WTC11 (cell line): ENCODE data around the gene LHX2. TPM values are rescaled to one million over a fixed set of nuclear protein-coding genes. Genes with fewer than 3 reads are reported as not detected.

Experiments used
- ATAC-seq: fragments of 200-7000 bp; cut with Tn5 transposase; 2 replicates; pipeline ENCODE4 v1.10.0; 2021; ENCODE audit warnings: mild to moderate bottlenecking, moderate library complexity
- CTCF ChIA-PET: fragments of 300-600 bp; sonication (Branson Sonifier 250); formaldehyde crosslinking; loops from one replicate; lab custom pipeline; 2021; ENCODE audit warnings: antibody characterized with exemption; lab: Charles Lee
- POLR2A ChIA-PET: fragments of 350-600 bp; sonication (Branson Sonifier 250); formaldehyde crosslinking; loops from one replicate; lab custom pipeline; 2021; ENCODE audit warnings: antibody characterized with exemption; lab: Charles Lee
- DNase-seq: peaks from one replicate; pipeline ENCODE4 v3.0.0; 2021; ENCODE audit warnings: low spot score
- H3K27ac Mint-ChIP-seq: 2 replicates; pipeline ENCODE4 v1.8.0; 2021; ENCODE audit warnings: mixed read lengths
- H3K27me3 Mint-ChIP-seq: 2 replicates; pipeline ENCODE4 v1.8.0; 2021; ENCODE audit warnings: low read depth, mild to moderate bottlenecking, moderate library complexity, mixed read lengths
- H3K36me3 Mint-ChIP-seq: 2 replicates; pipeline ENCODE4 v1.8.0; 2021; ENCODE audit warnings: mixed read lengths
- H3K4me1 Mint-ChIP-seq: 2 replicates; pipeline ENCODE4 v1.8.0; 2022; ENCODE audit warnings: mixed read lengths
- H3K4me3 Mint-ChIP-seq: 2 replicates; pipeline ENCODE4 v1.8.0; 2021; ENCODE audit warnings: mild to moderate bottlenecking, moderate library complexity, mixed read lengths
- H3K9me3 Mint-ChIP-seq: 2 replicates; pipeline ENCODE4 v1.8.0; 2021; ENCODE audit warnings: mixed read lengths
- ATF2 ChIP-seq: sonication (generic); formaldehyde crosslinking; IDR thresholded peaks from 2 replicates; pipeline ENCODE4 v1.8.1; 2022; ENCODE audit warnings: low read depth, missing genetic modification reagents, borderline replicate concordance
- CTCF ChIP-seq: fragments of 200-600 bp; IDR thresholded peaks from 2 replicates; pipeline ENCODE4 v1.8.0; 2022; ENCODE audit warnings: antibody characterized with exemption
- E2F4 ChIP-seq: sonication (generic); formaldehyde crosslinking; IDR thresholded peaks from 2 replicates; pipeline ENCODE4 v1.8.1; 2022; ENCODE audit warnings: low read depth, mild to moderate bottlenecking, moderate library complexity, missing genetic modification reagents, borderline replicate concordance
- ESRRA ChIP-seq: sonication (generic); formaldehyde crosslinking; IDR thresholded peaks from 2 replicates; pipeline ENCODE4 v1.8.1; 2022; ENCODE audit warnings: mild to moderate bottlenecking, missing genetic modification reagents, borderline replicate concordance
- FOXK1 ChIP-seq: sonication (generic); formaldehyde crosslinking; IDR thresholded peaks from 2 replicates; pipeline ENCODE4 v1.8.0; 2022; ENCODE audit warnings: mild to moderate bottlenecking, moderate library complexity, missing genetic modification reagents
- HMGA2 ChIP-seq: fragments of 250-450 bp; sonication (Bioruptor Pico); IDR thresholded peaks from 2 replicates; pipeline ENCODE4 v1.4.0; 2021; ENCODE audit warnings: mild to moderate bottlenecking, moderate library complexity
- MAX ChIP-seq: sonication (generic); formaldehyde crosslinking; IDR thresholded peaks from 2 replicates; pipeline ENCODE4 v1.8.0; 2022; ENCODE audit warnings: mild to moderate bottlenecking, missing genetic modification reagents
- MXD4 ChIP-seq: fragments of 250-450 bp; sonication (Bioruptor Pico); IDR thresholded peaks from 2 replicates; pipeline ENCODE4 v1.8.0; 2021; ENCODE audit warnings: mild to moderate bottlenecking, moderate library complexity, borderline replicate concordance
- NFATC4 ChIP-seq: fragments of 250-450 bp; sonication (Bioruptor Pico); IDR thresholded peaks from 2 replicates; pipeline ENCODE4 v1.9.0; 2021; ENCODE audit warnings: mild to moderate bottlenecking
- NFE2L1 ChIP-seq: sonication (generic); formaldehyde crosslinking; IDR thresholded peaks from 2 replicates; pipeline ENCODE4 v1.8.1; 2023; ENCODE audit warnings: missing genetic modification reagents
- NR1H2 ChIP-seq: sonication (generic); formaldehyde crosslinking; IDR thresholded peaks from 2 replicates; pipeline ENCODE4 v1.9.0; 2021; ENCODE audit warnings: mild to moderate bottlenecking, moderate library complexity, missing genetic modification reagents
- SMAD3 ChIP-seq: sonication (generic); formaldehyde crosslinking; IDR thresholded peaks from 2 replicates; pipeline ENCODE4 v1.8.0; 2022; ENCODE audit warnings: missing genetic modification reagents, mild to moderate bottlenecking, borderline replicate concordance
- TEAD1 ChIP-seq: sonication (generic); formaldehyde crosslinking; IDR thresholded peaks from 2 replicates; pipeline ENCODE4 v1.8.0; 2022; ENCODE audit warnings: mild to moderate bottlenecking, missing genetic modification reagents
- TP53 ChIP-seq: sonication (generic); formaldehyde crosslinking; IDR thresholded peaks from 2 replicates; pipeline ENCODE4 v1.8.1; 2023; ENCODE audit warnings: mild to moderate bottlenecking, missing genetic modification reagents
- ZNF219 ChIP-seq: sonication (generic); formaldehyde crosslinking; IDR thresholded peaks from 2 replicates; pipeline ENCODE4 v1.8.0; 2023; ENCODE audit warnings: missing genetic modification reagents, mild to moderate bottlenecking, borderline replicate concordance
- ZNF396 ChIP-seq: fragments of 250-450 bp; sonication (Bioruptor Pico); IDR thresholded peaks from 2 replicates; pipeline ENCODE4 v1.8.0; 2021; ENCODE audit warnings: mild to moderate bottlenecking, moderate library complexity, borderline replicate concordance
- ZNF423 ChIP-seq: fragments of 250-450 bp; sonication (Bioruptor Pico); IDR thresholded peaks from 2 replicates; pipeline ENCODE4 v2.1.2; 2022; ENCODE audit warnings: mild to moderate bottlenecking, moderate library complexity
- ZNF425 ChIP-seq: fragments of 250-450 bp; sonication (Bioruptor Pico); conservative IDR thresholded peaks from 2 replicates; pipeline ENCODE4 v1.9.0; 2021; ENCODE audit warnings: mild to moderate bottlenecking
- ZNF671 ChIP-seq: fragments of 250-450 bp; sonication (Bioruptor Pico); IDR thresholded peaks from 2 replicates; pipeline ENCODE4 v1.8.0; 2021; ENCODE audit warnings: mild to moderate bottlenecking
- ZSCAN18 ChIP-seq: fragments of 250-450 bp; sonication (Bioruptor Pico); IDR thresholded peaks from 2 replicates; pipeline ENCODE4 v2.1.2; 2022; ENCODE audit warnings: mild to moderate bottlenecking, moderate library complexity
- total RNA-seq: library from RNA; stranded (reverse); gene quantifications from 3 replicates; pipeline ENCODE4 v1.2.3, GENCODE V29; 2021

LHX2 gene
- total RNA-seq, 1 experiment from 2014 or later: 0.42 TPM

GRCh38 chr9:124045076-124045829 is 33.7 kb downstream of the LHX2 start:
- Mint-ChIP-seq H3K27ac (no peak overlapping the region), H3K4me3 (peak overlapping the region; percentile 56), H3K36me3 (no peaks in the 10 kb centered on the region), H3K27me3 (peaks cover 60% of the 10 kb centered on the region), H3K4me1 (peaks cover 10% of the 10 kb centered on the region; the same call in 1 of the 2 replicates)
- ATAC-seq (peak; percentile 37), DNase-seq (peak; percentile 39)
- CTCF ChIA-PET: interaction anchor here (0.7 kb wide), 1 partner anchor 275 kb away, joined by 3 read pairs; no protein-coding TSS in a partner anchor
- TF ChIP-seq CTCF: no peak
- peak; percentile 63 for TF ChIP-seq ZNF423 (CRISPR knock-in tag)
- TF ChIP-seq, all 79 proteins: peak for 1
- no peaks in the 10 kb centered on the region for H3K9me3 Mint-ChIP-seq
- POLR2A ChIA-PET: no interaction called here

- Mint-ChIP-seq H3K4me1 (peaks cover 7% of the 10 kb centered on the region; the same call in 1 of the 2 replicates), H3K36me3 (no peaks in the 10 kb centered on the region), H3K4me3 (peak overlapping the region; percentile 56), H3K9me3 (no peaks in the 10 kb centered on the region), H3K27ac (no peak overlapping the region), H3K27me3 (peaks cover 57% of the 10 kb centered on the region)
- ATAC-seq: no peak; the same call in 1 of the 2 replicates
- no peak for DNase-seq
- CTCF ChIA-PET: interaction anchor here (0.6 kb wide), 1 partner anchor 686 kb away, joined by 6 read pairs; no protein-coding TSS in a partner anchor
- TF ChIP-seq ZNF671 (CRISPR knock-in tag): no peak
- TF ChIP-seq MXD4 (CRISPR knock-in tag): no peak
- TF ChIP-seq E2F4 (CRISPR knock-in tag): no peak
- no peak for TF ChIP-seq ATF2 (CRISPR knock-in tag)
- TF ChIP-seq ZNF396 (CRISPR knock-in tag): no peak
- TF ChIP-seq TEAD1 (CRISPR knock-in tag): no peak
- no peak for TF ChIP-seq ZSCAN18
- no peak for TF ChIP-seq MAX (CRISPR knock-in tag)
- TF ChIP-seq SMAD3 (CRISPR knock-in tag): no peak
- TF ChIP-seq TP53 (CRISPR knock-in tag): no peak
- TF ChIP-seq ZNF425 (CRISPR knock-in tag): no peak
- TF ChIP-seq HMGA2 (CRISPR knock-in tag): no peak
- TF ChIP-seq ZNF219: no peak
- no peak for TF ChIP-seq FOXK1 (CRISPR knock-in tag)
- TF ChIP-seq NFE2L1: no peak
- no peak for TF ChIP-seq NFATC4 (CRISPR knock-in tag)
- no peak for TF ChIP-seq NR1H2 (CRISPR knock-in tag)
- no peak for TF ChIP-seq ESRRA
- POLR2A ChIA-PET: no interaction called here
Observed at GRCh38 chr9:124045830-124046177, 34.2 kb downstream of the LHX2 start.
